BE2C (cell line): ENCODE data around the gene EXOC2.

Experiments
- DNase-seq: peaks from one replicate; pipeline ENCODE4 v3.0.0-alpha.2; 2020
- H3K27me3 ChIP-seq: fragments of 250-450 bp; sonication (Bioruptor Pico); 2 replicates; pipeline ENCODE4 v1.5.1; 2020; ENCODE audit warnings: mild to moderate bottlenecking
- H3K36me3 ChIP-seq: fragments of 250-450 bp; sonication (Bioruptor Pico); 2 replicates; pipeline ENCODE4 v1.5.1; 2020; ENCODE audit warnings: mild to moderate bottlenecking
- H3K4me1 ChIP-seq: fragments of 250-450 bp; sonication (Bioruptor Pico); 2 replicates; pipeline ENCODE4 v1.5.1; 2020
- H3K4me3 ChIP-seq: 2 replicates; pipeline ENCODE4 v1.5.1; 2011; ENCODE audit warnings: low read depth, low read length
- H3K9me3 ChIP-seq: fragments of 250-450 bp; sonication (Bioruptor Pico); 2 replicates; pipeline ENCODE4 v1.5.1; 2020
- CTCF ChIP-seq: IDR thresholded peaks from 2 replicates; pipeline ENCODE4 v1.5.1; 2012; ENCODE audit warnings: mild to moderate bottlenecking, low read depth, low read length

EXOC2 gene

GRCh38 chr6:492816-493414 lies 200.0 kb downstream of the EXOC2 start:
- H3K27me3 ChIP-seq, result no peaks in the 10 kb centered on the region
- H3K36me3 ChIP-seq, result no peaks in the 10 kb centered on the region
- no peak for DNase-seq
- no peaks in the 10 kb centered on the region for H3K4me1 ChIP-seq
- H3K9me3 ChIP-seq, result no peaks in the 10 kb centered on the region
- TF ChIP-seq CTCF, result no peak
- no peak overlapping the region for H3K4me3 ChIP-seq

GRCh38 chr6:492178-492577 lies 200.8 kb downstream of the EXOC2 start:
- Histone ChIP-seq H3K36me3 (no peaks in the 10 kb centered on the region), H3K4me1 (no peaks in the 10 kb centered on the region), H3K9me3 (no peaks in the 10 kb centered on the region), H3K4me3 (no peak overlapping the region), H3K27me3 (no peaks in the 10 kb centered on the region)
- no peak for TF ChIP-seq CTCF
- DNase-seq, result no peak

- no peaks in the 10 kb centered on the region for H3K27me3 ChIP-seq
- H3K36me3 ChIP-seq, result no peaks in the 10 kb centered on the region
- no peak for TF ChIP-seq CTCF
- no peak for DNase-seq
- H3K4me3 ChIP-seq, result no peak overlapping the region
- no peaks in the 10 kb centered on the region for H3K9me3 ChIP-seq
- no peaks in the 10 kb centered on the region for H3K4me1 ChIP-seq
These were observed 201.7 kb downstream of the EXOC2 start for GRCh38 chr6:491233-491632.

GRCh38 chr6:490251-491037 lies 202.5 kb downstream of the EXOC2 start:
- Histone ChIP-seq H3K36me3 (no peaks in the 10 kb centered on the region), H3K4me3 (no peak overlapping the region), H3K27me3 (no peaks in the 10 kb centered on the region), H3K4me1 (no peaks in the 10 kb centered on the region), H3K9me3 (no peaks in the 10 kb centered on the region)
- TF ChIP-seq CTCF, result no peak
- DNase-seq, result no peak

- H3K27me3 ChIP-seq, result no peaks in the 10 kb centered on the region
- H3K4me3 ChIP-seq, result no peak overlapping the region
- no peaks in the 10 kb centered on the region for H3K9me3 ChIP-seq
- H3K36me3 ChIP-seq, result no peaks in the 10 kb centered on the region
- TF ChIP-seq CTCF, result no peak
- H3K4me1 ChIP-seq, result no peaks in the 10 kb centered on the region
- no peak for DNase-seq
These were observed 203.2 kb downstream of the EXOC2 start for GRCh38 chr6:489762-490161.

- TF ChIP-seq CTCF, result no peak
- no peaks in the 10 kb centered on the region for H3K36me3 ChIP-seq
These were observed 203.9 kb downstream of the EXOC2 start for GRCh38 chr6:489001-489400.

More at GRCh38 chr6:489001-489400, 203.9 kb downstream of the EXOC2 start:
- H3K27me3 ChIP-seq, result no peaks in the 10 kb centered on the region
- no peaks in the 10 kb centered on the region for H3K4me1 ChIP-seq
- no peaks in the 10 kb centered on the region for H3K9me3 ChIP-seq
- no peak for DNase-seq
- no peak overlapping the region for H3K4me3 ChIP-seq
